ENCODE measurements around the gene FAIM2. TPM values are rescaled to one million over a fixed set of nuclear protein-coding genes. Genes with fewer than 3 reads are reported as not detected.

FAIM2 gene
- total and polyA plus RNA-seq, 2 donors (not counting 3 experiments of a cell fraction or from before 2014, with no cell fraction given) = 0.01 TPM; not detected in 1

GRCh38 chr12:49946497-49946896 is 42.8 kb upstream of the FAIM2 start:
- BruUV-seq (replicated peaks) = no TSS peak
- H4K20me1 ChIP-seq (replicated peaks; ENCODE audit: control insufficient read depth, extremely low read depth, insufficient read depth, low read length) = no peaks in the 10 kb centered on the region
- TF ChIP-seq POLR2AphosphoS5 (IDR thresholded peaks at IDR 0.05; ENCODE audit: insufficient read depth, low read depth, low read length) (no peak), FOS (IDR thresholded peaks at IDR 0.05; ENCODE audit: borderline replicate concordance, insufficient read depth, low read length) (no peak), MYC (IDR thresholded peaks at IDR 0.05; ENCODE audit: low read depth, low read length) (no peak), MAX (IDR thresholded peaks at IDR 0.05; ENCODE audit: insufficient read depth, insufficient read length) (no peak), JUN (IDR thresholded peaks at IDR 0.05; ENCODE audit: borderline replicate concordance, insufficient read depth, insufficient read length, low read depth) (no peak), EZH2 (IDR thresholded peaks at IDR 0.05; ENCODE audit: borderline replicate concordance, low read depth, low read length, severe bottlenecking) (no peak), POLR2A (IDR thresholded peaks at IDR 0.05; ENCODE audit: low read depth, low read length) (no peak), GATA2 (IDR thresholded peaks at IDR 0.05; ENCODE audit: insufficient read depth, insufficient read length, low read depth, low read length) (no peak), CTCF (IDR thresholded peaks at IDR 0.05; ENCODE audit: extremely low read depth in 1 of 2, insufficient read depth in 1 of 2, low read depth in 1 of 2, low read length in 2 of 2) (no peak)
- H3K9me3 ChIP-seq (replicated peaks; ENCODE audit: control insufficient read depth, insufficient read depth, low read length) = no peaks in the 10 kb centered on the region
- intact Hi-C loops (cut with micrococcal nuclease) (no loop called here), dilution Hi-C loops (cut with MboI; ENCODE audit: extremely low pct_ligation_motif_present, low sequenced_read_pairs) (no loop called here)
- H3K27ac ChIP-seq (ENCODE audit: insufficient read depth, low read depth, low read length) = no peak overlapping the region
- H3K4me3 ChIP-seq (replicated peaks in 1 of 3; ENCODE audit: insufficient read depth in 1 of 3, low read depth in 1 of 3, low read length in 3 of 3) = no peak overlapping the region
- ChIA-PET CTCF (interaction anchor here (0.8 to 4.5 kb wide), 25 partner anchors 9 to 124 kb away, joined by 3 to 112 read pairs (median 7); partner anchors contain the start of gene AQP5), POLR2A (no interaction called here)
- no peaks in the 10 kb centered on the region for H3K9me1 ChIP-seq (replicated peaks; ENCODE audit: control insufficient read depth, extremely low read depth, insufficient read depth, low read length)
- H3K9ac ChIP-seq (replicated peaks; ENCODE audit: extremely low read depth, insufficient read depth, low read length) = no peak overlapping the region
- no peak for FAIRE-seq
- no peaks in the 10 kb centered on the region for H3K27me3 ChIP-seq (ENCODE audit: control insufficient read depth in 2 of 2, insufficient read depth in 2 of 2, low read length in 2 of 2)
- H3K36me3 ChIP-seq (ENCODE audit: control insufficient read depth in 2 of 2, extremely low read depth in 1 of 2, insufficient read depth in 2 of 2, low read length in 2 of 2) = no peaks in the 10 kb centered on the region
- no peak overlapping the region for H3K4me2 ChIP-seq (ENCODE audit: insufficient read depth, low read length)
- no peak overlapping the region for H2AFZ ChIP-seq (ENCODE audit: low read depth, low read length)
- no peaks in the 10 kb centered on the region for H3K79me2 ChIP-seq (ENCODE audit: control insufficient read depth, insufficient read depth, low read length)
- no peak for DNase-seq (ENCODE audit: low read depth, low spot score)
- peaks cover 11% of the 10 kb centered on the region for H3K4me1 ChIP-seq (ENCODE audit: control insufficient read depth, extremely low read depth, insufficient read depth, low read length)
